ENCODE results near the gene COL6A5. TPM values are rescaled to one million over a fixed set of nuclear protein-coding genes. Genes with fewer than 3 reads are reported as not detected.

Gene COL6A5
- polyA plus RNA-seq, 3 donors, result not detected

- no peaks in the 10 kb centered on the region for H3K4me1 Mint-ChIP-seq
- intact Hi-C loops (cut with micrococcal nuclease), result no loop called here
- no peak overlapping the region for H3K9ac ChIP-seq (ENCODE audit: insufficient read depth, low read length, poor library complexity, severe bottlenecking)
- H3K79me2 ChIP-seq (ENCODE audit: insufficient read depth, low read length), result no peaks in the 10 kb centered on the region
- H3K27ac ChIP-seq (ENCODE audit: low read depth in 1 of 2, low read length in 2 of 2), result no peak overlapping the region
- WGBS (ENCODE audit: insufficient coverage), result no CpG with 5 or more reads among the region's 3 CpGs
- H3K27me3 Mint-ChIP-seq (ENCODE audit: low read depth in 3 of 3), result peaks cover 0 to 4% (median 3%) of the 10 kb centered on the region in 3 donors
- H3K4me1 ChIP-seq (ENCODE audit: control insufficient read depth in 1 of 2, insufficient read depth in 2 of 2, low read length in 2 of 2), result no peaks in the 10 kb centered on the region
- no peak overlapping the region for H3K4me2 ChIP-seq (replicated peaks; ENCODE audit: extremely low read depth, low read length, poor library complexity, severe bottlenecking)
- peaks cover 0 to 4% of the 10 kb centered on the region in 2 donors for H3K27me3 ChIP-seq (ENCODE audit: control insufficient read depth in 2 of 2, insufficient read depth in 2 of 2, low read length in 2 of 2)
- H3K27ac Mint-ChIP-seq, result no peak overlapping the region
- H3K9me3 Mint-ChIP-seq, result peaks cover 0 to 4% (median 0%) of the 10 kb centered on the region in 7 donors
- H3K4me3 ChIP-seq (replicated peaks in 1 of 3; ENCODE audit: low read depth in 2 of 3, low read length in 3 of 3), result no peak overlapping the region
- no peak for TF ChIP-seq CTCF (IDR thresholded peaks at IDR 0.05)
- H4K20me1 ChIP-seq (ENCODE audit: insufficient read depth, low read length), result no peaks in the 10 kb centered on the region
- H3K9me3 ChIP-seq (replicated peaks in 1 of 2; ENCODE audit: control insufficient read depth in 1 of 2, insufficient read depth in 1 of 2, low read length in 2 of 2), result no peaks in the 10 kb centered on the region
- no peak overlapping the region for H3K4me3 Mint-ChIP-seq
- no peaks in the 10 kb centered on the region for H3K36me3 Mint-ChIP-seq
- H2AFZ ChIP-seq (ENCODE audit: insufficient read depth, low read depth, low read length, poor library complexity, severe bottlenecking), result no peak overlapping the region
- no peaks in the 10 kb centered on the region for H3K36me3 ChIP-seq (replicated peaks in 1 of 2; ENCODE audit: control insufficient read depth in 1 of 2, insufficient read depth in 2 of 2, low read length in 2 of 2)
- no peak for DNase-seq
These were observed 160.6 kb downstream of the COL6A5 start for GRCh38 chr3:130506031-130506430.

GRCh38 chr3:130507746-130508145, 162.3 kb downstream of the COL6A5 start:
- Mint-ChIP-seq H3K36me3 (no peaks in the 10 kb centered on the region), H3K4me1 (no peaks in the 10 kb centered on the region), H3K27me3 (ENCODE audit: low read depth in 3 of 3) (peaks cover 3 to 6% (median 6%) of the 10 kb centered on the region in 3 donors), H3K9me3 (peaks cover 0 to 10% (median 0%) of the 10 kb centered on the region in 7 donors), H3K4me3 (no peak overlapping the region), H3K27ac (no peak overlapping the region)
- no peak overlapping the region for H3K4me2 ChIP-seq (replicated peaks; ENCODE audit: extremely low read depth, low read length, poor library complexity, severe bottlenecking)
- H3K4me1 ChIP-seq (ENCODE audit: control insufficient read depth in 1 of 2, insufficient read depth in 2 of 2, low read length in 2 of 2), result no peaks in the 10 kb centered on the region
- DNase-seq, result no peak
- intact Hi-C loops (cut with micrococcal nuclease), result no loop called here
- TF ChIP-seq CTCF (IDR thresholded peaks at IDR 0.05), result no peak
- H3K79me2 ChIP-seq (ENCODE audit: insufficient read depth, low read length), result no peaks in the 10 kb centered on the region
- H3K27ac ChIP-seq (ENCODE audit: low read depth in 1 of 2, low read length in 2 of 2), result no peak overlapping the region
- H3K4me3 ChIP-seq (replicated peaks in 1 of 3; ENCODE audit: low read depth in 2 of 3, low read length in 3 of 3), result no peak overlapping the region
- H3K27me3 ChIP-seq (ENCODE audit: control insufficient read depth in 2 of 2, insufficient read depth in 2 of 2, low read length in 2 of 2), result peaks cover 0 to 3% of the 10 kb centered on the region in 2 donors
- no peak overlapping the region for H2AFZ ChIP-seq (ENCODE audit: insufficient read depth, low read depth, low read length, poor library complexity, severe bottlenecking)
- H3K9me3 ChIP-seq (replicated peaks in 1 of 2; ENCODE audit: control insufficient read depth in 1 of 2, insufficient read depth in 1 of 2, low read length in 2 of 2), result no peaks in the 10 kb centered on the region
- H4K20me1 ChIP-seq (ENCODE audit: insufficient read depth, low read length), result no peaks in the 10 kb centered on the region
- H3K9ac ChIP-seq (ENCODE audit: insufficient read depth, low read length, poor library complexity, severe bottlenecking), result no peak overlapping the region
- no peaks in the 10 kb centered on the region for H3K36me3 ChIP-seq (replicated peaks in 1 of 2; ENCODE audit: control insufficient read depth in 1 of 2, insufficient read depth in 2 of 2, low read length in 2 of 2)
- no CpG with 5 or more reads among the region's 2 CpGs for WGBS (ENCODE audit: insufficient coverage)

Measured in CD14-positive monocyte (primary cell).